PC-9 (cell line): ENCODE data around the gene PAN3.

Experiments used
- CTCF ChIP-seq: fragments of 200-600 bp; sonication (generic); conservative IDR thresholded peaks from 2 replicates; pipeline ENCODE4 v1.6.1; 2017; ENCODE audit warnings: mixed run types, antibody characterized with exemption, mild to moderate bottlenecking, moderate library complexity
- EZH2 ChIP-seq: fragments of 200-600 bp; sonication (generic); IDR thresholded peaks from 2 replicates; pipeline ENCODE4 v1.8.0; 2017; ENCODE audit warnings: antibody characterized with exemption, low read depth

- no peak for TF ChIP-seq CTCF
- no peak for TF ChIP-seq EZH2
Observed at GRCh38 chr13:28282451-28282850, 144.1 kb downstream of the PAN3 start.
